Spleen (tissue), 7 donors: Measurements from ENCODE around the gene CPNE1.

Source experiments
- CTCF ChIP-seq, 11 experiments: fragments of 200-600 bp in 7 of 11; fragments of 450-650 bp in 4 of 11; sonication (generic) in 4 of 11; IDR thresholded peaks in 8 of 11; conservative IDR thresholded peaks in 3 of 11; 1 replicate in 7 of 11; 2 replicates in 4 of 11; pipeline versions ENCODE4 v1.4.0 to v1.8.0; 2016 to 2021; ENCODE audit warnings: antibody characterized with exemption in 11 of 11, inconsistent platforms in 4 of 11, mild to moderate bottlenecking in 1 of 11
- POLR2A ChIP-seq, 3 donors: fragments of 450-650 bp; IDR thresholded peaks; one replicate each; pipeline ENCODE4 v1.5.1; 2017; ENCODE audit warnings: antibody characterized with exemption in 3 of 3, mild to moderate bottlenecking in 1 of 3
- donor health status: DM: no; HTN: no; CAD: no; lungs with moderate emphysema.
- donor health status: DM: no; HTN: no; CAD: no.
- donor health status: DM: no; HTN: no; CAD: no.

GRCh38 chr20:35650632-35651031, 14.1 kb downstream of the CPNE1 start:
- TF ChIP-seq POLR2A (IDR thresholded peaks at IDR 0.05), result no peak
- TF ChIP-seq CTCF (IDR thresholded peaks at IDR 0.05 in 8 of 11, conservative IDR thresholded peaks at IDR 0.05 in 3 of 11), result no peak
